ENCODE data around the gene CACNA1E. TPM values are rescaled to one million over a fixed set of nuclear protein-coding genes. Genes with fewer than 3 reads are reported as not detected.

The CACNA1E gene
- total and polyA plus RNA-seq, 2 of the 4 experiments (the other 2 are of a cell fraction), result not detected

- WGBS, 2 experiments (ENCODE audit: extremely low coverage in 2 of 2, insufficient read length in 1 of 2), result no CpG with 5 or more reads among the region's 1 CpG
- TF ChIP-seq RAD21 (IDR thresholded peaks at IDR 0.05; ENCODE audit: low read length), result no peak
- no peak for TF ChIP-seq CTCF (conservative IDR thresholded peaks at IDR 0.05; ENCODE audit: low read depth, low read length)
- TF ChIP-seq CHD1 (IDR thresholded peaks at IDR 0.05; ENCODE audit: low read depth, low read length), result no peak
- TF ChIP-seq BHLHE40 (IDR thresholded peaks at IDR 0.05; ENCODE audit: low read depth, low read length), result no peak
- no peak for TF ChIP-seq MXI1 (IDR thresholded peaks at IDR 0.05; ENCODE audit: borderline replicate concordance, low read depth, low read length)
- TF ChIP-seq RFX5 (IDR thresholded peaks at IDR 0.05; ENCODE audit: low read depth, low read length), result no peak
- TF ChIP-seq SMC3 (IDR thresholded peaks at IDR 0.05; ENCODE audit: low read depth, low read length), result no peak
- TF ChIP-seq RCOR1 (IDR thresholded peaks at IDR 0.05; ENCODE audit: insufficient replicate concordance, low read length), result no peak
- no peak for TF ChIP-seq NFE2L2 (IDR thresholded peaks at IDR 0.05; ENCODE audit: low read depth, low read length)
- no peak for TF ChIP-seq FOS (IDR thresholded peaks at IDR 0.05; ENCODE audit: low read depth, low read length)
- no peak for TF ChIP-seq MAFK (IDR thresholded peaks at IDR 0.05; ENCODE audit: low read depth, low read length)
- TF ChIP-seq MAZ (IDR thresholded peaks at IDR 0.05; ENCODE audit: borderline replicate concordance, low read depth, low read length), result no peak
- TF ChIP-seq ELK1 (IDR thresholded peaks at IDR 0.05; ENCODE audit: borderline replicate concordance, low read depth, low read length), result no peak
- no peak for TF ChIP-seq CEBPB (IDR thresholded peaks at IDR 0.05; ENCODE audit: low read depth, low read length)
- TF ChIP-seq USF2 (IDR thresholded peaks at IDR 0.05; ENCODE audit: low read depth, low read length), result no peak
- no peak for TF ChIP-seq POLR2A (IDR thresholded peaks at IDR 0.05; ENCODE audit: low read depth, low read length)
- Histone ChIP-seq H2BK5ac (ENCODE audit: low read depth, low read length, poor library complexity, severe bottlenecking) (no peak overlapping the region), H3K79me1 (ENCODE audit: low read depth in 1 of 2, low read length in 2 of 2) (no peaks in the 10 kb centered on the region), H2AK9ac (replicated peaks; ENCODE audit: low read depth, low read length, poor library complexity) (no peak overlapping the region), H3K27me3 (ENCODE audit: control insufficient read depth, insufficient read depth, low read length) (no peaks in the 10 kb centered on the region), H3K9me3 (ENCODE audit: control insufficient read depth, insufficient read depth, low read length) (no peaks in the 10 kb centered on the region), H2BK120ac (ENCODE audit: low read depth, low read length) (no peak overlapping the region), H3K56ac (ENCODE audit: extremely low read depth, insufficient read depth, low read length) (no peak overlapping the region), H3K4me3 (ENCODE audit: insufficient read depth, low read depth, low read length) (no peak overlapping the region), H3K9ac (ENCODE audit: low read depth, low read length) (no peak overlapping the region), H4K8ac (ENCODE audit: low read depth in 2 of 2, low read length in 2 of 2) (no peak overlapping the region), H3K9me1 (ENCODE audit: insufficient read depth, low read length) (no peaks in the 10 kb centered on the region), H4K5ac (ENCODE audit: low read depth, low read length) (no peak overlapping the region), H2BK20ac (ENCODE audit: low read depth, low read length) (no peak overlapping the region), H3K18ac (ENCODE audit: low read depth, low read length) (no peak overlapping the region), H3K14ac (replicated peaks; ENCODE audit: low read depth, low read length) (no peak overlapping the region), H2AFZ (replicated peaks; ENCODE audit: low read length, poor library complexity) (no peak overlapping the region), H3K36me3 (ENCODE audit: control insufficient read depth, insufficient read depth, low read length) (no peaks in the 10 kb centered on the region), H3K4me2 (ENCODE audit: low read depth, low read length) (no peak overlapping the region), H4K91ac (ENCODE audit: insufficient read depth, low read depth, low read length) (no peak overlapping the region), H2AK5ac (ENCODE audit: low read depth, low read length) (no peak overlapping the region), H3K27ac (ENCODE audit: insufficient read depth, low read length) (no peak overlapping the region), H3K4ac (ENCODE audit: low read depth, low read length) (no peak overlapping the region), H3K23ac (ENCODE audit: low read depth, low read length) (no peak overlapping the region), H2BK15ac (ENCODE audit: low read depth, low read length) (no peak overlapping the region), H3K4me1 (ENCODE audit: control insufficient read depth, insufficient read depth, low read length) (no peaks in the 10 kb centered on the region), H4K20me1 (ENCODE audit: insufficient read depth, low read length) (no peaks in the 10 kb centered on the region)
- intact Hi-C loops (cut with micrococcal nuclease) (no loop called here), dilution Hi-C loops (cut with HindIII; ENCODE audit: low sequenced_read_pairs, unreplicated experiment) (no loop called here), in situ Hi-C loops (cut with MboI; ENCODE audit: low sequenced_read_pairs) (no loop called here)
- no TSS peak for BruUV-seq (replicated peaks)
- ATAC-seq (ENCODE audit: low read depth) (no peak), DNase-seq (no peak)
- ChIA-PET POLR2A (ENCODE audit: unreplicated experiment) (no interaction called here), CTCF (no interaction called here)
Measured at GRCh38 chr1:181855380-181855779, 372.1 kb downstream of the CACNA1E start.

Measured in IMR-90 (cell line).